HEK293 (cell line): ENCODE results near the gene ISOC2.

Experiments
- BCL11B ChIP-seq: fragments of 450-650 bp; formaldehyde crosslinking; IDR thresholded peaks from 2 replicates; pipeline ENCODE4 v1.5.1; 2016; ENCODE audit warnings: low read depth, missing biosample characterization, missing genetic modification characterization
- KLF16 ChIP-seq: fragments of 450-650 bp; formaldehyde crosslinking; IDR thresholded peaks from 2 replicates; pipeline ENCODE4 v1.5.1; 2017; ENCODE audit warnings: missing biosample characterization, missing genetic modification characterization
- TCF7L2 ChIP-seq: IDR thresholded peaks from 2 replicates; pipeline ENCODE4 v1.6.1; 2011; ENCODE audit warnings: low read depth, mild to moderate bottlenecking, inconsistent platforms, low read length, moderate library complexity, borderline replicate concordance
- ZNF214 ChIP-seq: fragments of 450-650 bp; formaldehyde crosslinking; IDR thresholded peaks from 2 replicates; pipeline ENCODE4 v1.5.1; 2017; ENCODE audit warnings: missing biosample characterization, mild to moderate bottlenecking, missing genetic modification characterization, borderline replicate concordance
- ZNF23 ChIP-seq: fragments of 450-650 bp; formaldehyde crosslinking; IDR thresholded peaks from 2 replicates; pipeline ENCODE4 v1.5.1; 2016; ENCODE audit warnings: missing biosample characterization, missing genetic modification characterization, borderline replicate concordance
- ZNF292 ChIP-seq: fragments of 450-650 bp; formaldehyde crosslinking; IDR thresholded peaks from 2 replicates; pipeline ENCODE4 v1.5.1; 2016; ENCODE audit warnings: low read depth, missing biosample characterization, missing genetic modification characterization, borderline replicate concordance
- ZNF548 ChIP-seq: fragments of 450-650 bp; formaldehyde crosslinking; IDR thresholded peaks from 2 replicates; pipeline ENCODE4 v1.5.1; 2016; ENCODE audit warnings: missing biosample characterization, missing genetic modification characterization
- ZNF660 ChIP-seq: fragments of 450-650 bp; IDR thresholded peaks from 2 replicates; pipeline ENCODE4 v1.5.1; 2018; ENCODE audit warnings: missing biosample characterization, mild to moderate bottlenecking, missing genetic modification characterization
- TF ChIP-seq, protein P1 (sequence below): fragments of 450-650 bp; formaldehyde crosslinking; IDR thresholded peaks from 2 replicates; pipeline ENCODE4 v1.5.1; 2016; ENCODE audit warnings: missing biosample characterization, missing genetic modification characterization
- TF ChIP-seq, protein P2 (sequence below): fragments of 450-650 bp; IDR thresholded peaks from 2 replicates; pipeline ENCODE4 v1.5.1; 2018; ENCODE audit warnings: missing biosample characterization, missing genetic modification characterization
- TF ChIP-seq, protein P3 (sequence below): fragments of 450-650 bp; formaldehyde crosslinking; IDR thresholded peaks from 2 replicates; pipeline ENCODE4 v1.5.1; 2016; ENCODE audit warnings: missing biosample characterization, missing genetic modification characterization

DNA sequence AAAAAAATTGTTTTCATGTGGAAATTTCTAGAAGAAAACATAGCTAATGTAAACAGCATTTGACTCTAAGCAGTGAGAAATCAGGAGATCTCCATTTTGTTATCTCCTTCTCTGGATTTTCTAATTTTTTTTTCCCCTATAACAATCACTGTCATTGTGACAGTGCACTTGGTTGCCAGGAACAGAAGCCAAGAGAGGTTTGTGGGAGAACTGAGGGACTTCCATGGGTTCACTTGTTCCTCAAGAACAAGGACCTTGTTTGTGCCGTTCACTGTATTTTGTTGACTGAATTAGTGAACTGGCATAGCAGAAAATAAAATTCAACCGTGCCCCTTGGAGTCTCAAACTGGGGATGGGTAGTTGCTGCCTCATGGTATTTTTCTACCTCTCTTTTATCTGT is 35.4 kb downstream of the ISOC2 start:
- TF ChIP-seq ZNF214 (tag by site-specific recombination) (no peak), ZNF548 (tag by site-specific recombination) (no peak), ZNF292 (tag by site-specific recombination) (no peak), BCL11B (tag by site-specific recombination) (no peak), ZNF23 (tag by site-specific recombination) (no peak), ZNF660 (no peak), KLF16 (tag by site-specific recombination) (no peak), TCF7L2 (no peak)
- TF ChIP-seq, protein P1, sequence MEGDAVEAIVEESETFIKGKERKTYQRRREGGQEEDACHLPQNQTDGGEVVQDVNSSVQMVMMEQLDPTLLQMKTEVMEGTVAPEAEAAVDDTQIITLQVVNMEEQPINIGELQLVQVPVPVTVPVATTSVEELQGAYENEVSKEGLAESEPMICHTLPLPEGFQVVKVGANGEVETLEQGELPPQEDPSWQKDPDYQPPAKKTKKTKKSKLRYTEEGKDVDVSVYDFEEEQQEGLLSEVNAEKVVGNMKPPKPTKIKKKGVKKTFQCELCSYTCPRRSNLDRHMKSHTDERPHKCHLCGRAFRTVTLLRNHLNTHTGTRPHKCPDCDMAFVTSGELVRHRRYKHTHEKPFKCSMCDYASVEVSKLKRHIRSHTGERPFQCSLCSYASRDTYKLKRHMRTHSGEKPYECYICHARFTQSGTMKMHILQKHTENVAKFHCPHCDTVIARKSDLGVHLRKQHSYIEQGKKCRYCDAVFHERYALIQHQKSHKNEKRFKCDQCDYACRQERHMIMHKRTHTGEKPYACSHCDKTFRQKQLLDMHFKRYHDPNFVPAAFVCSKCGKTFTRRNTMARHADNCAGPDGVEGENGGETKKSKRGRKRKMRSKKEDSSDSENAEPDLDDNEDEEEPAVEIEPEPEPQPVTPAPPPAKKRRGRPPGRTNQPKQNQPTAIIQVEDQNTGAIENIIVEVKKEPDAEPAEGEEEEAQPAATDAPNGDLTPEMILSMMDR (tag by site-specific recombination): no peak
- TF ChIP-seq, protein P2, sequence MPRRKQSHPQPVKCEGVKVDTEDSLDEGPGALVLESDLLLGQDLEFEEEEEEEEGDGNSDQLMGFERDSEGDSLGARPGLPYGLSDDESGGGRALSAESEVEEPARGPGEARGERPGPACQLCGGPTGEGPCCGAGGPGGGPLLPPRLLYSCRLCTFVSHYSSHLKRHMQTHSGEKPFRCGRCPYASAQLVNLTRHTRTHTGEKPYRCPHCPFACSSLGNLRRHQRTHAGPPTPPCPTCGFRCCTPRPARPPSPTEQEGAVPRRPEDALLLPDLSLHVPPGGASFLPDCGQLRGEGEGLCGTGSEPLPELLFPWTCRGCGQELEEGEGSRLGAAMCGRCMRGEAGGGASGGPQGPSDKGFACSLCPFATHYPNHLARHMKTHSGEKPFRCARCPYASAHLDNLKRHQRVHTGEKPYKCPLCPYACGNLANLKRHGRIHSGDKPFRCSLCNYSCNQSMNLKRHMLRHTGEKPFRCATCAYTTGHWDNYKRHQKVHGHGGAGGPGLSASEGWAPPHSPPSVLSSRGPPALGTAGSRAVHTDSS (tag by site-specific recombination): no peak
- TF ChIP-seq, protein P3, sequence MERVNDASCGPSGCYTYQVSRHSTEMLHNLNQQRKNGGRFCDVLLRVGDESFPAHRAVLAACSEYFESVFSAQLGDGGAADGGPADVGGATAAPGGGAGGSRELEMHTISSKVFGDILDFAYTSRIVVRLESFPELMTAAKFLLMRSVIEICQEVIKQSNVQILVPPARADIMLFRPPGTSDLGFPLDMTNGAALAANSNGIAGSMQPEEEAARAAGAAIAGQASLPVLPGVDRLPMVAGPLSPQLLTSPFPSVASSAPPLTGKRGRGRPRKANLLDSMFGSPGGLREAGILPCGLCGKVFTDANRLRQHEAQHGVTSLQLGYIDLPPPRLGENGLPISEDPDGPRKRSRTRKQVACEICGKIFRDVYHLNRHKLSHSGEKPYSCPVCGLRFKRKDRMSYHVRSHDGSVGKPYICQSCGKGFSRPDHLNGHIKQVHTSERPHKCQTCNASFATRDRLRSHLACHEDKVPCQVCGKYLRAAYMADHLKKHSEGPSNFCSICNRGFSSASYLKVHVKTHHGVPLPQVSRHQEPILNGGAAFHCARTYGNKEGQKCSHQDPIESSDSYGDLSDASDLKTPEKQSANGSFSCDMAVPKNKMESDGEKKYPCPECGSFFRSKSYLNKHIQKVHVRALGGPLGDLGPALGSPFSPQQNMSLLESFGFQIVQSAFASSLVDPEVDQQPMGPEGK: no peak
